ENCODE measurements around the gene ZNF311. TPM values are rescaled to one million over a fixed set of nuclear protein-coding genes. Genes with fewer than 3 reads are reported as not detected.

ZNF311 gene
- total and polyA plus RNA-seq, 9 of the 15 experiments (the other 6 are each of a cell fraction or from before 2014, with no cell fraction given), result 5.1 to 10.0 (median 7.5) TPM

- TF ChIP-seq, protein P1, sequence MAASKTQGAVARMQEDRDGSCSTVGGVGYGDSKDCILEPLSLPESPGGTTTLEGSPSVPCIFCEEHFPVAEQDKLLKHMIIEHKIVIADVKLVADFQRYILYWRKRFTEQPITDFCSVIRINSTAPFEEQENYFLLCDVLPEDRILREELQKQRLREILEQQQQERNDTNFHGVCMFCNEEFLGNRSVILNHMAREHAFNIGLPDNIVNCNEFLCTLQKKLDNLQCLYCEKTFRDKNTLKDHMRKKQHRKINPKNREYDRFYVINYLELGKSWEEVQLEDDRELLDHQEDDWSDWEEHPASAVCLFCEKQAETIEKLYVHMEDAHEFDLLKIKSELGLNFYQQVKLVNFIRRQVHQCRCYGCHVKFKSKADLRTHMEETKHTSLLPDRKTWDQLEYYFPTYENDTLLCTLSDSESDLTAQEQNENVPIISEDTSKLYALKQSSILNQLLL (CRISPR knock-in tag; IDR thresholded peaks at IDR 0.05; ENCODE audit: borderline replicate concordance), result no peak
- 0 out of 2 replicates have a peak, but pooled peaks have one; percentile 88 for TF ChIP-seq PREB (CRISPR knock-in tag; IDR thresholded peaks at IDR 0.05)
- TF ChIP-seq DMBX1 (CRISPR knock-in tag; IDR thresholded peaks at IDR 0.05; ENCODE audit: borderline replicate concordance), result peak; percentile 37; the same call in 1 of the 2 replicates
- TF ChIP-seq MED1 (CRISPR knock-in tag; IDR thresholded peaks at IDR 0.05; ENCODE audit: borderline replicate concordance), result no peak
- TF ChIP-seq CBX2 (IDR thresholded peaks at IDR 0.05; ENCODE audit: insufficient read depth, low read length, poor library complexity, severe bottlenecking), result no peak
- no peak for TF ChIP-seq CC2D1A (IDR thresholded peaks at IDR 0.05)
- TF ChIP-seq RBM14 (IDR thresholded peaks at IDR 0.05; ENCODE audit: borderline replicate concordance, insufficient read depth, low read depth, low read length), result no peak
- TF ChIP-seq KDM4B (IDR thresholded peaks at IDR 0.05; ENCODE audit: borderline replicate concordance in 2 of 2, low read depth in 1 of 2), result no peak
- no peak for TF ChIP-seq RBM34 (IDR thresholded peaks at IDR 0.05; ENCODE audit: borderline replicate concordance, insufficient read depth, low read length)
- no peak for TF ChIP-seq PHF8 (IDR thresholded peaks at IDR 0.05; ENCODE audit: borderline replicate concordance, low read length)
- TF ChIP-seq, protein P2, sequence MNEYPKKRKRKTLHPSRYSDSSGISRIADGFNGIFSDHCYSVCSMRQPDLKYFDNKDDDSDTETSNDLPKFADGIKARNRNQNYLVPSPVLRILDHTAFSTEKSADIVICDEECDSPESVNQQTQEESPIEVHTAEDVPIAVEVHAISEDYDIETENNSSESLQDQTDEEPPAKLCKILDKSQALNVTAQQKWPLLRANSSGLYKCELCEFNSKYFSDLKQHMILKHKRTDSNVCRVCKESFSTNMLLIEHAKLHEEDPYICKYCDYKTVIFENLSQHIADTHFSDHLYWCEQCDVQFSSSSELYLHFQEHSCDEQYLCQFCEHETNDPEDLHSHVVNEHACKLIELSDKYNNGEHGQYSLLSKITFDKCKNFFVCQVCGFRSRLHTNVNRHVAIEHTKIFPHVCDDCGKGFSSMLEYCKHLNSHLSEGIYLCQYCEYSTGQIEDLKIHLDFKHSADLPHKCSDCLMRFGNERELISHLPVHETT (CRISPR knock-in tag; conservative IDR thresholded peaks at IDR 0.05 in 1 of 2, IDR thresholded peaks at IDR 0.05 in 1 of 2), result no peak; a peak in 1 of 4 replicates
- no peak for TF ChIP-seq SMARCA4 (IDR thresholded peaks at IDR 0.05)
- TF ChIP-seq ZNF174 (CRISPR knock-in tag; IDR thresholded peaks at IDR 0.05), result peak; percentile 46; the same call in 1 of the 2 replicates
- TF ChIP-seq RBM15 (IDR thresholded peaks at IDR 0.05; ENCODE audit: insufficient read depth, low read length), result no peak
- peak; percentile 79 for TF ChIP-seq ZNF24 (IDR thresholded peaks at IDR 0.05)
- no peak for TF ChIP-seq MEF2D (tag; conservative IDR thresholded peaks at IDR 0.05; ENCODE audit: low read depth)
- no peak for TF ChIP-seq MEF2A (IDR thresholded peaks at IDR 0.05; ENCODE audit: control insufficient read depth, low read depth, low read length)
- TF ChIP-seq TFE3 (CRISPR knock-in tag; IDR thresholded peaks at IDR 0.05), result no peak
- no peak for TF ChIP-seq COPS2 (conservative IDR thresholded peaks at IDR 0.05)
- TF ChIP-seq MYNN (IDR thresholded peaks at IDR 0.05), result no peak
- no peak for TF ChIP-seq MYNN (CRISPR knock-in tag; IDR thresholded peaks at IDR 0.05)
Observed at GRCh38 chr6:28981833-28982475, 23.2 kb downstream of the ZNF311 start (continued).
